GM21786 (cell line): ENCODE measurements around the gene MRAP2.
"Not testable (repeated sequence)": the region's sequence is repeated elsewhere in the genome, so short reads cannot be mapped to it uniquely, and the experiment has no call there.

Experiments
- ATAC-seq: cut with Tn5 transposase; IDR thresholded peaks from one replicate; pipeline ENCODE4 v1.9.1; 2021; ENCODE audit not compliant: unreplicated experiment

The MRAP2 gene

DNA sequence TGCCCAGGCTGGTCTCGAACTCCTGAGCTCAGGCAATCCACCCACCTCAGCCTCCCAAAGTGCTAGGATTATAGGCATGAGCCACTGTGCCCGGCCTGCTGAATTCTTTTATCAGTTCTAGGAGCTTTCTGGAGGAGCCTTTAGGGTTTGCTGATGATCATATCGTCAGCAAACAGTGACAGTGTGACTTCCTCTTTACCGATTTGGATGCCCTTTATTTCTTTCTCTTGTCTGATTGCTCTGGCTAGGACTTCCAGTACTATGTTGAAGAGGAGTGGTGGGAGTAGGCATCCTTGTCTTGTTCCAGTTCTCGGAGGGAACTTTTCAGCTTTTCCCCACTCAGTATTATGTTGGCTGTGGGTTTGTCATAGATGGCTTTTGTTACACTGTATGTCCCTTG lies 35.3 kb downstream of the MRAP2 start:
- not testable (repeated sequence) for ATAC-seq

DNA sequence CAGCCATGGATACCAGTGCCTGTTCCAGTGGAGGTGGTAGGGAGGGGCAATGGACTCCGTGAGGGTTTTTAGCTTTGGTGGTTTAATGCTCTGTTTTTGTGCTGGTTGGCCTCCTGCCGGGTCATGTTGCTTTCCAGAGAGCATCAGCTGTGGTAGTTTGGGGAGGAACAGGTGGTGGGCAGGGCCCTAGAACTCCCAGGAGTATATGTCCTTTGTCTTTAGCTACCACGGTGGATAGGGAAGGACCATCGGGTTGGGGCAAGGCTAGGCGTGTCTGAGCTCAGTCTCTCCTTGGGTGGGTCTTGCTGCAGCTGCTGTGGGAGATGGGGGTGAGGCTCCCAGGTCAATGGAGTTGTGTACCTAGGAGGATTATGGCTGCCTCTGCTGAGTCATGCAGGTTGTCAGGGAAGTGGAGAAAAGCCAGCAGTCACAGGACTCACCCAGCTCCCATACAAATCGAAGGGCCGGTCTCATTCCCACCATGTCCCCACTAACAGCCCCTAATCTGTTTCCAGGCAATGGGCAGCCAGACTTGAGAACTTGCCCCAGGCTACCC lies 38.9 kb downstream of the MRAP2 start:
- no peak for ATAC-seq

DNA sequence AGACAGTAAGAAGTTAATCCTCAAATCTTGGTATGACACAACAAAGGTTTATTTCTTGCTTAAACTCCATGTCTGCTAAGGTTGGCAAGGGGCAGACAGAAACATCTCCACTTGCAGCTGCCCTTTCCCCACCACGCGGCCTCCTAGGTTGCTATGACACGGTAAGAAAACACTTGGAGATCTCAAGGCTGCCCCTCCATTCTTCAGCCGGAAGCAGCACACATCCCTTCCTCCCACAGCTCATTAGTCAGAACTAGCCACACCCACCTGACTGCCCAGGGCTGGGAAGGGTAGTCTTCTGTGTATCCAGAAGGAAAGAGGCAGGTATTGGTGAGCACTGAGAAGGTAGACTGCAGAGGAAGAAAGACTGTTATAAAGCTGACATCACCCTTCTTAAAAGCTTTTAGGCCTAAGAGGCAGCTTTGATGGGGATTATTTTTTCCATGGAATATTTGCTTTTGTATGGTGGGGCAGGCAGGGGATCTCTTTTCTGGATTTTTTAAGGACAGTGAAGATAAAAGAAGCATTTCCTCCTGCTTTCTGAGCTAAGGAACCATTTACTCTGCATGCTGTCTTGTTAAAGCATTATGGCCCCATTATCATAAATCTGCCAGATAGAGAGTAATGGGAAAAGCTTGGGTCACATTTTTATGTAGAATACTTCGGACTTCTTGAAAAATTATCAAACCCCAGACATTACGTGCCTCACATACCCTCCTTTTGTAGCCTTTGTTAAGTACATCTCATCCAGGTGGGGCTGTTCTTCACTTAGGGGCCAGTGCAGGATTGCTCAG lies 41.6 kb downstream of the MRAP2 start:
- ATAC-seq: no peak

DNA sequence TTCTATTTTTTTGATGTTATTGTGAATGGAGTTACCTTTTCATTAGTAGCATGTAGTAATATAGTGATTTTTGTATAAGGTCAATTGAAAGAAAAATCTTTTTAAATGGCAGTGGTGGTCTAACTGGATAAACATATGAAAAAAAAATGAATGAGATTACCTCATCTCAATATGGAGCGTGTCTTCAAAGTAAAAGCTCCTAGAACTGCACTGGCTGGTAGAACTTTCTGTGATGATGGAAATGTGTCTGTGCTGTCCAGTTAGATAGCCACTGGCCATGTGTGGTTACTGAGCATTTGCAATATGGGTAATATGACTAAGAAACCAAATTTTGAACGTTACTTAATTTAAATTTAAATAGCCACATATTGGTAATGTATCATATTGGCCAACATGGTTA lies 44.1 kb downstream of the MRAP2 start:
- no peak for ATAC-seq

DNA sequence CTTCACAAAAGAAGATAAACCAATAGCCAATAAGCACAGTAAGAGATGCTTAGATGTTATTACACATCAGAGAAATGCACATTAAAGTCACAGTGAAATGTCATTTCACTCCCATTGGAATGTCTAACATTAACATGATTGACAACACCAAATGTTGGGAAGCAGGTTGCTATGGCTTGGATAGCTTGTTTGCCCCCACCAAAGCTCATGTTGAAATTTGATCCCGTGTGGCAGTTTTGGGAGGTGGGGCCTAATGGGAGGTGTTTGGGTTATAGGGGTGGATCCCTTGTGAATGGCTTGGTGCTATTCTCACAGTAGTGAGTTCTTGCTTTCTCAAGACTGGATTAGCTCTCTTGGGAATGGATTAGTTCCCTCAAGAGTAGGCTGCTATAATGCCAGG lies 44.8 kb downstream of the MRAP2 start:
- ATAC-seq: no peak

DNA sequence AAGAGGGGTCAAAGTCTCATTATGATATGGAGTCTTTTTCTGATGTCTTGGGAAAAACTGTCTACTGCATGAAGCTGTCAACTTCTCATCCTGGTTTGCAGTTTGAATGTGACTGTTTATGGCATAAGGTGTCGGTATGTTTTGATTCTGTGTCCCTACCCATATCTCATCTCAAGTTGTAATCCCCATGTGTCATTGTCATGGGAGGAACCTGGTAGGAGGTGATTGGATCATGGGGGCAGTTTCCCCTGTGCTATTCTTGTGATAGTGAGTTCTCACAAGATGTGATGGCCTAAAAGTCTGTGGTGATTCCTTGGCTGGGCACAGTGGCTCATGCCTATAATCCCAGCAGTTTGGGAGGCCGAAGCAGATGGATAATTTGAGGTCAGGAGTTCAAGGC lies 47.6 kb downstream of the MRAP2 start:
- ATAC-seq: no peak

DNA sequence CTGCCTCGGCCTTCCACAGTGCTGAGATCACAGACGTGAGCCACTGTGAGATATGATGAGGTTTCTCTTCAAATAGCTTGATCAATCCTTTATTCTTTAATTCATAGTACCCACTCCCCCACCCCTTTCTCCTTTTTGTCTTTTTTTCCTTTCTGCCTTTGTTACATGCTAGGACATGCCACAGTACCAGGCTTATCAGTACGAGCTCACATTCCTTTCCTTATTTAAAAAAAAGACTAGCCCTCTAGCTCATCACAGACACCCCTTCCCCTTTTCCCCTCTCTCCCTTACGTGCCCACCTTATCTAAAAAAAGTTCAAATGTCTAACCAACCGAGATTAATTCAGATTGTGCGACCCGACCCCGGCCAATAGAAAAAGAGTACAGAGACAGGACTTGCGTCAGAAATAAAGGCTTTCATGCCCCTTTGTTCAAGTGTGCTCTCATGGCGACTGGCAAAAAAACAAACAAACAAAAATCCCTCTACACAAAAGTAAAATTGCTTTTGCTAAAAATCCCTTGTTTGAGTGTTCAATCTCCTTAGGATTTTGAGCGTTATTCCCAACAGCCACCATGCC lies 49.2 kb downstream of the MRAP2 start:
- no peak for ATAC-seq

DNA sequence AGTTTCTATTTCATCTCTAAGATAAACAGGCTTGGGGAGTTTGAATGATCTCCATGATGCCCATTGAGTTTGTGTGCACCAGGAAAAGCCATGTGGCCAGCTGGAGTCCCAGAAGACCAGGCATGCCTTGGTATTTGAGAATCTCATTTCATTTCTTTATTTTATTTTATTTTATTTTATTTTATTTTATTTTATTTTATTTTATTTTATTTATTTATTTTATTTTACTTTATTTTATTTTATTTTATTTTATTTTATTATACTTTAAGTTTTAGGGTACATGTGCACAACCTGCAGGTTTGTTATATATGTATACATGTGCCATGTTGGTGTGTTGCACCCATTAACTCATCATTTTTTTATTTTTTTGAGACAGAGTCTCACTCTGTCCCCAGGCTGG lies 51.1 kb downstream of the MRAP2 start:
- ATAC-seq: not testable (repeated sequence)

DNA sequence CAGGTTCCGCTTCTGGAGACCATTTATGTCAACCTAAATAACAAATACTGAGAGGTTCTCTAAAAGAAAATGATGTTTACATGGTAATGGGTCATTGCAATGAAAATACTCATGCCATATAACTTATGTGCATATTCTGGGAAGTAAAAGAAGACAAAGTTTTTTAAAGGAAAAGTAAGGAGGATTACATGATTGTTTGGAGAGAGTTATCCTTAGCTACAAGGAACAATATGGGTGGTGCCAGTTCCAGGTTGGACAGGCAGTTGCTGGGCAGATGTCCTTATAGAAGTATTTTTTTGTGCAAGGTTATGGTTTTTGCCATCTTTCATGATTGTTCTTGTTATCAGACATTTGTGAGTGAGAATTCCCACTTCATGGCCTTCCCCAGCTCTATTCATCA lies 52.5 kb downstream of the MRAP2 start:
- no peak for ATAC-seq

DNA sequence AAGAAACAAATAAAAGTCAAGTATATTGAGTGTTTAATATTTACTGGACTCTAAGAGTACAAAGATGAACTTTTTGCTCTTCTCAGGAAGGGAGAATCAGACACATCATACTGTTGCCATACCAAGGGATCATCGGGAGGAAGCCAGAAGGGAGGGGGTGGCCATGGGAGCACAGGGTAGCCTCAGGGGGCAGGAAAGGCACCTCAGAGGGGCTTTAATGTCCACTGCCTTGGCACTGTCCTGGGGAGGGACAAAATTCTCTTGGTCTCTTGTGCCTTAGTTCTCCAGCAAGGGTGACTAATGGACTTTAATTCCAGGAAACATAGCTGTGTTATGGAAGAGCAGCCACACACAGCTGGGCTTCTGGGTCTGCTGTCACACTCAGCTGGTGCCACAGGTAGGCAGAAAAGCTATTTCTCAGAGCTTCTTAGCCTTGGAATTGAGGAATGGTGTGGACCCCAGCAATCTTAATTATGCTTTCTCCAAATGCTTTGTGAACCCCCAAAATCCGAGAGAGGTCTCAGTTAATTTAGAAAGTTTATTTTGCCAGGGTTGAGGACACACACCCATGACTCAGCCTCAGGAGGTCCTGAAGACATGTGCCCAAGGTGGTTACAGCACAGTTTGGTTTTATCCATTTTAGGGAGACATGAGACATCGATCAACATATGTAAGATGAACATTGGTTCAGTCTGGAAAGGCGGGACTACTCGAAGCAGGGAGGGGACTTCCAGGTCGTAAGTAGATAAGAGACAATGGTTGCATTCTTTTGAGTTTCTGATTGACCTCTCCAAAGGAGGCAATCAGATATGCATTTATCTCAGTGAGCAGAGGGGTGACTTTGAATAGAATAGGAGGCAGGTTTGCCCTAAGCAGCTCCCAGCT lies 53.2 kb downstream of the MRAP2 start:
- ATAC-seq: no peak

DNA sequence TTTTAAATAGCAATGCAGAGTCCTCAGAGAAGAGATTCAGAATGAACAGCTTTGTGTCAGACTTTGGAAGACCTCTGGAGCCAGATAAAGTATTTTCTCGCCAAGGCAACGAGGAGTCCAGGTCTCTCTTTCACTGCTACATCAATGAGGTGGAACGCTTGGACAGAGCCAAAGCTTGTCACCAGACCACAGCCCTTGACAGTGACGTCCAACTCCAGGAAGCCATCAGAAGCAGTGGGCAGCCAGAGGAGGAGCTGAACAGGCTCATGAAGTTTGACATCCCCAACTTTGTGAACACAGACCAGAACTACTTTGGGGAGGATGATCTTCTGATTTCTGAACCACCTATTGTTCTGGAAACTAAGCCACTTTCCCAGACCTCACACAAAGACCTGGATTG lies 55.5 kb downstream of the MRAP2 start:
- no peak for ATAC-seq

DNA sequence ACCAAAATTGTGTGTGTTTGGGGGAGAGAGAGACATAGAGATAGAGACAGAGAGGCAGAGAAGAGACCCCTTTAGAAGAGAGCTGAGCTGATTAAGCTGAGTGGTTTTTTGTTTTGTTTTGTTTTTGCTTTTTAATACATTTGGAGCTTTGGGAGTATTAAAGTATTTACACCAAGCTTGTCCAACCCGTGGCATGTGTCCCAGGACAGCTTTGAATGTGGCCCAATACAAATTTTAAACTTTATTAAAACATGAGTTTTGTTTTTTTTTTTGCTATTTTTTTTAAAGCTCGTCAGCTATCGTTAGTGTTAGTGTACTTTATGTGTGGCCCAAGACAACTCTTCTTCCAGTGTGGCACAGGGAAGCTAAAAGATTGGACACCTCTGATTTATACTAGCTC lies 56.0 kb downstream of the MRAP2 start:
- no peak for ATAC-seq

DNA sequence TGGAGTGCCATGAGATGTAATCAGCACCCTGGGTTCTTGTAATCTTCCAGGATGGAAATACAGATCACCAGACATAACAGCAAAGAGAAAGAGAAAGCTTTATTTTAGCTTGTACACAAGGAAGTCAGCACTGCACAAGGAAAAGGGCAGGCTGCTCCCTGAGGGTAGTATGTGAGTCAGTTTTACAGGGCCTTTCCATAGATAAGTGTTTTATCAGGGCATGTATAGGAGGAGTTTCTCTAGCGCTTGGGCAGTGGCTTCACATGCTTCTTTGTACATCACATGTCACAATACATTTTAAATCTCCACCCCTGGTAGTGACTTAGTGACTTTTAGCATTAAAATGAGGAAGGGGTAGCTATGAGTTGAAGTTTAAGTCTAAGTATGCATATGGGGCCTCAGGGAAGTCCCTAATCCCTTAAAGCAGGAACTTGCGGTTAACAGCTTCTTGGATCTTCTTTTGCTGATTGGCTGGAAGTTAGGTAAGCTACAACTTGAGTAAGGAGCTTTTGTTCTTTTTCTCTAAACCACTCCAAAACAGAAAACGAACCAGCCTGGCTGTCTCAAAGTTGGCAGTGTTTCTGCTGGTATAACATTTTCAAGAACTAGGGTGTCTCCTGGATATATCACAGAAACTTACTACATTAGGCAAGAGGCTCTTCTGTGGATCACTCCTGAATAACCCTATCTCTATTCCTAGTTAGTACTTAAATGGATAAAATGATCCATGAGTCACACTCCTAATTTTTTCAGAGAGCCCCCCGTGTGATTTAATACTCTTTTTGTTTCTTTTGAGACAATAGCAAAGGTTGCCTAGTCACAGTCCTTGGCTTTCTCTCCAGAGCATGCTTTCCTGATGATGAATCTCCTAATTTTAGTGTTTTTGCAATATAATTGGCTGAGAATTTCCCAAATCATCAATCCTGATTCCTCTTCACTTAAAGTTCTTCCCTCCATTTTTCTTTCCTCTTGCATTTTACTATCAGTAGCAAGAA lies 60.2 kb downstream of the MRAP2 start:
- peak; percentile 51 for ATAC-seq

DNA sequence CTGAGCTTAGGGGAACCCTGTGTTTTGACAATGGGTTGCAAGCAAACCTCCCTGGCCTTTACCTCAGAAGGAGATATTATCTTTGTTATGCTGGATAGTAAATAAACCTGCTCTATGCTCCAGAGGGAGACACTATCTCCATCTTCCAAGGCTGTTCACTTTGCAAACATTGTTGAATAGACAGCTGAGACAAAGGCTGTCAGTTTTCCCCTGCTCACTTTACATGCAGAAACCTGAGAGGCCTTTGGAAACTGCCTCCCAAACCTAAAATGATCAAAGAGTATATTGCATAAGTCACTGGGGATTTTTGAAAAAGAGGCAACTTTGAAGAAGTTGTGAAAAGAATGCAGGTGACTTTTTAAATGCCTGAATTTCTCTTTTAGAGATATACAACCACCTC lies 61.6 kb downstream of the MRAP2 start:
- no peak for ATAC-seq

DNA sequence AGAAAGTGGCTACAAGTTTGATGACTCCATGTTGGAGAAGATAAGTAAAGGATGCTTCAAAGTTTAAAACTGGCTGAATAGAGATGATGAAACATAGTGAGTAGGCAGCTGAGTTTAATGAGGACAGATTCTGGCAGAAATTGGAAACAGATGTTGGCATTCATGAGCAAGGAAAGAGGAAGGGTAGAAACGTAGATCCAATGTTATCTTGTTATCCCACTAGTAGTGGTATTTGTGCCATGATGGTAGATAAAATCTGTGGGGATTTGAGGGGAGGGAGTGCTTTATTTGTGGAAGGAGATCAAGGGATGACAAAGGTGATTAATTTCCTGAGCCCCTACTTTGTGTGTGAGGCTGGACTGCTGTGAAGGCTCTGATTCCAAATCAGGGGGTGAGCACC lies 69.5 kb downstream of the MRAP2 start:
- ATAC-seq: no peak

DNA sequence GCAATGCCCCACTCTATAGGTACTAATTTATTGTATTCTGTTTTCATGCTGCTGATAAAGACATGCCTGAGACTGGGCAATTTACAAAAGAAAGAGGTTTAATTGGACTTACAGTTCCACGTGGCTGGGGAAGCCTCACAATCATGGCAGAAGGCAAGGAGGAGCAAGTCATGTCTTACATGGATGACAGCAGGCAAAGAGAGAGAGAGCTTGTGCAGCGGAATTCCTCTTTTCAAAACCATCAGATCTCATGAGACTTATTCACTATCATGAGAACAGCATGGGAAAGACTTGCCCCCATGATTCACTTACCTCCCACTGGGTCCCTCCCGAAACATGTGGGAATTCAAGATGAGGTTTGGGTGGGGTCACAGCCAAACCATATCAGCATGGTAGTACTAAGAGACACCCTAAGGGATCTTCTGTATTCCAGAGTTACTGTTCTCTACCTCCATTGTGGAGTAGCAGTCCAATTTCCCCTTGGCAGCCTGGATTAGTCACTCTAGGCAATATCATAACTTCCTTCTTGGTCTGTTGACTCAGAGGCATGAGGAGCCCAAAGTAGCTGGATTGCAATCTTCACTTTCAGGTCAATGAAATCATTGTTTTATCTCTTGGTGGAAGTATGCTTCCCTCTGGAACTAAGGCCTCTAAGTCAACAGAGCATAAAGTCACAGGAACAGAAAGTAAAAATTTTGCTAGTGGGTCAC lies 71.8 kb downstream of the MRAP2 start:
- not testable (repeated sequence) for ATAC-seq

DNA sequence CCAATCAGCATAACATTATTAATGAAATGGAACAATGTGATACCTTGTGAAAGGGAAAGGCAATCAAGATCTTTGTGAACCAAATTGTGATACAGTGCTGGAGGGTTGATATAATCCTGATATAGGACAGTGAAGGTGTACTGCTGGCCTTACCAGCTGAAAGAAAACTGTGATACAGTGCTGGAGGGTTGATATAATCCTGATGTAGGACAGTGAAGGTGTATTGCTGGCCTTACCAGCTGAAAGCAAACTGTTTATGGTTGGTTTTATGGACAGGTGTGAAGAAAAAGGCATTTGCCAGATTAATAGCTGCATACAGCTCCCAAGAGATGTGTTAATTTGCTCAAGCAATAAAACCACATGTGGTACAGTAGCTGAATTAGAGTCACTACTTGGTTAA lies 73.9 kb downstream of the MRAP2 start:
- no peak for ATAC-seq

DNA sequence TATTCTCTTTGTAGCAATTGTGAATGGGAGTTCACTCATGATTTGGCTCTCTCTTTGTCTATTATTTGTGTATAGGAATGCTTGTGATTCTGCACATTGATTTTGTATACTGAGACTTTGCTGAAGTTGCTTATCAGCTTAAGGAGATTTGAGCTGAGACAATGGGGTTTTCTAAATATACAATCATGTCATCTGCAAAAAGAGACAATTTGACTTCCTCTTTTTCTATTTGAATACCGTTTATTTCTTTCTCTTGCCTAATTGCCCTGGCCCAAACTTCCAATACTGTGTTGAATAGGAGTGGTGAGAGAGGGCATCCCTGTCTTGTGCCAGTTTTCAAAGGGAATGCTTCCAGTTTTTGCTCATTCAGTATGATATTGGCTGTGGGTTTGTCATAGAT lies 77.8 kb downstream of the MRAP2 start:
- not testable (repeated sequence) for ATAC-seq

DNA sequence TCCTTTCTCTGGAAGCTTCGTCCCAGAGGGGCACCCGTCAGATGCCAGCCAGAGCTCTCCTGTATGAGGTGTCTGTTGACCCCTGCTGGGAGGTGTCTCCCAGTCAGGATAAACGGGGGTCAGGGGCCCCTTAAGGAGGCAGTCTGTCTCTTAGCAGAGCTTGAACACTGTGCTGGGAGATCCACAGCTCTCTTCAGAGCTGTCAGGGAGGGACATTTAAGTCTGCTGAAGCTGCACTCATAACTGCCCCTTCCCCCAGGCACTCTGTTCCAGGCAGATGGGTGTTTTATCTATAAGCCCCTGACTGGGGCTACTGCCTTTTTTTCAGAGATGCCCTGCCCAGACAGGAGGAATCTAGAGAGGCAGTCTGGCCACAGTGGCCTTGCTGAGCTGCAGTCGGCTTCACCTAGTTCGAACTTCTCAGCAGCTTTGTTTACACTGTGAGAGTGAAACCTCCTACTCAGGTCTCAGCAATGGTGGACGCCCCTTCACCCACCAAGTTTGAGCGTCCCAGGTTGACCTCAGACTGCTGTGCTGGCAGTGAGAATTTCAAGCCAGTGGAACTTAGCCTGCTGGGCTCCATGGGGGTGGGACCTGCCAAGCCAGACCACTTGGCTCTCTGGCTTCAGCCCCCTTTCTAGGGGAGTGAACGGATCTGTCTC lies 81.5 kb downstream of the MRAP2 start:
- not testable (repeated sequence) for ATAC-seq
